Measurements from ENCODE around the gene SLC17A3. TPM values are rescaled to one million over a fixed set of nuclear protein-coding genes. Genes with fewer than 3 reads are reported as not detected.

The SLC17A3 gene
- polyA plus RNA-seq, 4 donors = 0.04 to 0.55 TPM; not detected in 2

DNA sequence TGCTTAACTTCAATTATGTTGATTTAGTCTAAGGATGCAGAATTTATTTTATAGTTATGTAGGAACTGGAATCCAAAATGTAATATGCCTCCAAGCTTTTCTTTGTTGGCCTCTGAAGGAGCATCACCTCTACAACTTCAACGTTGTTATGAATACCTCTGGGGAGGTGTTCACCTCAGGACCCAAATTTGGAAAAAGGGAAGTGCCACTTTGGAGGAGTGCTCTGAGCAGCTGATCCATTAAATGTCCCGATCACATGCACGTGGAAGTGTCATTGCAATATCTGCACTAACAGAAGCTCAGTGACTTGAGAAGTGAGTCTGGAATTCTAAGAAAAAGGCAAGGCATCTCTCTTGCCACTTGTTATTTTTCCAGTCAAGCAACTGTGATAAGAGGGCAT lies 22.2 kb upstream of the SLC17A3 start:
- Histone ChIP-seq H3K27me3 (ENCODE audit: control insufficient read depth in 3 of 3, insufficient read depth in 3 of 3, low read length in 3 of 3) (no peaks in the 10 kb centered on the region), H3K4me1 (ENCODE audit: control insufficient read depth in 3 of 3, insufficient read depth in 2 of 3, low read depth in 1 of 3, low read length in 2 of 3) (peaks cover 0 to 16% (median 0%) of the 10 kb centered on the region in 3 donors), H3K9me3 (ENCODE audit: control insufficient read depth in 2 of 2, insufficient read depth in 1 of 2, low read depth in 1 of 2, low read length in 1 of 2) (no peaks in the 10 kb centered on the region), H3K36me3 (ENCODE audit: control insufficient read depth in 3 of 3, insufficient read depth in 2 of 3, low read depth in 1 of 3, low read length in 3 of 3) (no peaks in the 10 kb centered on the region), H3K27ac (ENCODE audit: low read depth in 1 of 3, low read length in 2 of 3) (no peak overlapping the region), H3K4me3 (ENCODE audit: low read depth in 1 of 3, low read length in 3 of 3) (no peak overlapping the region)
- DNase-seq (no peak), FAIRE-seq (no peak)
- WGBS, 3 donors = 87 to 92% (median 90%) methylated on average over 3 of the region's 3 CpGs

DNA sequence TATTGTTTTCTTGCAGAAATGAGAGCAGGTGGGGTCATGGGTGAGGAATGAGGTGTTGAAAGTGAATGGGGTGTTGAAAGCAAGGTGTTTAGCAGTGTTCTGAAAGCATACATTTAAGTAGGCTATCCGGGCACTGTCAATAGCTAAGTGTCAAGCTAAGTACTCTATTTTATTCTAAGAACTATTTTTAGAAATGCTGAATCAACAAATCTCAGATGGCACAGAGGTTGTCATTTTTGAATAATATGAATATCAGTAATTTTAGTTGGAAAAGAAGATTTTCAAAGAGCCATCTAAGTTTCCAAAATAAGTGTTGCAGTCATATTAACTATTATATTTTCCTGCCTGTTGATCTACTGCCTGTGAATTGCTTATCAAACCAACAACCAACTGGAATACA lies 21.7 kb upstream of the SLC17A3 start:
- DNase-seq (no peak), FAIRE-seq (no peak)
- Histone ChIP-seq H3K9me3 (ENCODE audit: control insufficient read depth in 2 of 2, insufficient read depth in 1 of 2, low read depth in 1 of 2, low read length in 1 of 2) (no peaks in the 10 kb centered on the region), H3K27me3 (ENCODE audit: control insufficient read depth in 3 of 3, insufficient read depth in 3 of 3, low read length in 3 of 3) (no peaks in the 10 kb centered on the region), H3K4me1 (ENCODE audit: control insufficient read depth in 3 of 3, insufficient read depth in 2 of 3, low read depth in 1 of 3, low read length in 2 of 3) (peaks cover 0 to 16% (median 0%) of the 10 kb centered on the region in 3 donors), H3K36me3 (ENCODE audit: control insufficient read depth in 3 of 3, insufficient read depth in 2 of 3, low read depth in 1 of 3, low read length in 3 of 3) (no peaks in the 10 kb centered on the region), H3K27ac (ENCODE audit: low read depth in 1 of 3, low read length in 2 of 3) (no peak overlapping the region), H3K4me3 (ENCODE audit: low read depth in 1 of 3, low read length in 3 of 3) (no peak overlapping the region)
- 83 to 97% (median 96%) methylated on average over 1 of the region's 1 CpG for WGBS, 3 donors

DNA sequence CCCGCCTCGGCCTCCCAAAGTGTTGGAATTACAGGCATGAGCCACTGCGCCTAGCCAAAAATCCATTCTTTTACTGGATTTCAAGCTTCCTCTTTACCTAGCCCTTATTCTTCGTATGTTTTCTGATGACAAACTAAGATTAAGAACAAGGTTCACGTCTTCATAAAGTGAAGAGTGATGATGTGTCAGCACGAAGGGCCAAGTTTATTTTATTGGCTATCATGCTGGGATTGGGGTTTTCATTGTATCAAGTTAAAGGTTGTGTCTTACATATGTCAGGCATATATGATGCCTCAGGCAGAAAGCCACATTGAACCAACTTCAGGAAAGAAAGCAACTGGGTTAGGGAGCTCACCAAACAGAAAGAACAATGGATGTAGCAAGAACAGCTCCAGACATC lies 19.7 kb upstream of the SLC17A3 start:
- H3K27ac ChIP-seq (ENCODE audit: low read depth in 1 of 3, low read length in 2 of 3) = no peak overlapping the region
- H3K4me3 ChIP-seq (ENCODE audit: low read depth in 1 of 3, low read length in 3 of 3) = no peak overlapping the region
- FAIRE-seq = no peak
- 89 to 93% (median 91%) methylated on average over 6 of the region's 6 CpGs for WGBS, 3 donors
- H3K27me3 ChIP-seq (ENCODE audit: control insufficient read depth in 3 of 3, insufficient read depth in 3 of 3, low read length in 3 of 3) = no peaks in the 10 kb centered on the region
- no peak for DNase-seq
- H3K4me1 ChIP-seq (ENCODE audit: control insufficient read depth in 3 of 3, insufficient read depth in 2 of 3, low read depth in 1 of 3, low read length in 2 of 3) = peaks cover 0 to 3% (median 0%) of the 10 kb centered on the region in 3 donors
- no peaks in the 10 kb centered on the region for H3K9me3 ChIP-seq (ENCODE audit: control insufficient read depth in 2 of 2, insufficient read depth in 1 of 2, low read depth in 1 of 2, low read length in 1 of 2)
- H3K36me3 ChIP-seq (ENCODE audit: control insufficient read depth in 3 of 3, insufficient read depth in 2 of 3, low read depth in 1 of 3, low read length in 3 of 3) = no peaks in the 10 kb centered on the region

DNA sequence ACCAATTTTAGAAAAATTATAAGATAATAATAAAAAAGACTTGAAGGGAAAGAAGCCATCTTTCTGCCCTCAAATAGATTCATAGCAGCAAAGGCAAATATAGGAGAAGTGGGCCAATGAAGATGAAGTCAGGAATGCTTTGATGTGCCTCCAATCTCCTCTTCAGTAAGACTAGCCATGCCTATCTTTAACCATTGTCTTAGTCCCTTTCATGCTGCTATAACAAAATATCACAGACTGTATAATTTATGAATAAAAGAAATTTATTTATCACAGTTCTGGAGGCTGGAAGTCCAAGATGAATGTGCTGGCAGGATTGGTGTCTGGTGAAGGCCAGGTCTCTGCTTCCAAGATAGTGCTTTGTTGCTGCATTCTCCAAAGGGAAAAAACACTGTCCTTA lies 18.8 kb upstream of the SLC17A3 start:
- FAIRE-seq (no peak), DNase-seq (no peak)
- no peaks in the 10 kb centered on the region for H3K4me1 ChIP-seq (ENCODE audit: control insufficient read depth in 3 of 3, insufficient read depth in 2 of 3, low read depth in 1 of 3, low read length in 2 of 3)
- no peaks in the 10 kb centered on the region for H3K36me3 ChIP-seq (ENCODE audit: control insufficient read depth in 3 of 3, insufficient read depth in 2 of 3, low read depth in 1 of 3, low read length in 3 of 3)
- H3K27ac ChIP-seq (ENCODE audit: low read depth in 1 of 3, low read length in 2 of 3) = no peak overlapping the region
- no peaks in the 10 kb centered on the region for H3K9me3 ChIP-seq (ENCODE audit: control insufficient read depth in 2 of 2, insufficient read depth in 1 of 2, low read depth in 1 of 2, low read length in 1 of 2)
- H3K27me3 ChIP-seq (ENCODE audit: control insufficient read depth in 3 of 3, insufficient read depth in 3 of 3, low read length in 3 of 3) = no peaks in the 10 kb centered on the region
- H3K4me3 ChIP-seq (ENCODE audit: low read depth in 1 of 3, low read length in 3 of 3) = no peak overlapping the region

DNA sequence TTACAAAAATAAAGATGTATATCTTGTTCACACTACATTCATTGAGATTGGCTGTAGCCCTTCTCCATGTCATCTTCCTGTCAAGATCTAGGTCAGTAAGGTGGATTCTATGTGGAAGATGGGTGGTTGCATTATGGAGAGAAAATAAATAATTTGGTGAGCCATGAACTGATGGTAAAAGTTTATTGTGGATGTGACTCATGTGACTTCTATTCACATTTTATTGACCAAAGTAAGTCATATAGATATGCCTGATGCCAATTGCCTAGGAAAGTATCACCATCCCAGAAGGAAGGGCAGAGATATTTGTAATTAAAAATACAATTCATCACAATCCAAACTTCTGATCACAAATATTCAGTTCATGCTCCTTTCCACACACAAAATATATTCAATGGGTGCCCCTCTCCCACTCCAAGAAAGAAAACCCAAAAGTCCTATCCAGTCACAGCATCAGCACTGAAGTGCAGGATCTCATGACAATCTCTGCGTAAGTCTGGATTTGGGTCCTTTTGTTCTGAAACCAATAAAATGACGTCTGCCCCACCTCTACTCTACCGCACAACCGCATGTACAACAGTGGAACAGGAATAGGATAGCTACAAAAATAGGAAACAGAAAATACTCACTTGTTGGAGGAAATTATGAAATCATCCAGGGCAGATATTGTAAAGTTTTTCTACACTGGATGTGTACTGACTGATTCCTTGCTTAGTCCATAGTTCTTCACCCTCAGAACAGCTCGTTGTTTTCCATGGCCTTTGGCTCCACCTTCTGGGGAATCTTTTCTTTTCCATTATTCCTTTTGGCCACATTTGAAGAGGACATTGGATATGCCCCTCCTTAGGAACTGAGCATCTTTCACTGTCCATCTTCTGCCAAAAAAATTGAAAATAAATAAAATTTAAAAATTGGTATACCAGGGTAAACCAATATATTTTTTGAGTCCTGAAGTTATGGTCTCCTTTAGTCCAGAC lies 16.1 kb upstream of the SLC17A3 start:
- H3K4me1 ChIP-seq (ENCODE audit: control insufficient read depth in 3 of 3, insufficient read depth in 2 of 3, low read depth in 1 of 3, low read length in 2 of 3) = no peaks in the 10 kb centered on the region
- H3K4me3 ChIP-seq (ENCODE audit: low read depth in 1 of 3, low read length in 3 of 3) = no peak overlapping the region
- 60 to 66% (median 62%) methylated on average over 5 of the region's 5 CpGs for WGBS, 3 donors
- no peak overlapping the region for H3K27ac ChIP-seq (ENCODE audit: low read depth in 1 of 3, low read length in 2 of 3)
- H3K9me3 ChIP-seq (ENCODE audit: control insufficient read depth in 2 of 2, insufficient read depth in 1 of 2, low read depth in 1 of 2, low read length in 1 of 2) = no peaks in the 10 kb centered on the region
- DNase-seq = peak; percentile 68 to 77
- no peaks in the 10 kb centered on the region for H3K27me3 ChIP-seq (ENCODE audit: control insufficient read depth in 3 of 3, insufficient read depth in 3 of 3, low read length in 3 of 3)
- H3K36me3 ChIP-seq (ENCODE audit: control insufficient read depth in 3 of 3, insufficient read depth in 2 of 3, low read depth in 1 of 3, low read length in 3 of 3) = no peaks in the 10 kb centered on the region
- no peak for FAIRE-seq

DNA sequence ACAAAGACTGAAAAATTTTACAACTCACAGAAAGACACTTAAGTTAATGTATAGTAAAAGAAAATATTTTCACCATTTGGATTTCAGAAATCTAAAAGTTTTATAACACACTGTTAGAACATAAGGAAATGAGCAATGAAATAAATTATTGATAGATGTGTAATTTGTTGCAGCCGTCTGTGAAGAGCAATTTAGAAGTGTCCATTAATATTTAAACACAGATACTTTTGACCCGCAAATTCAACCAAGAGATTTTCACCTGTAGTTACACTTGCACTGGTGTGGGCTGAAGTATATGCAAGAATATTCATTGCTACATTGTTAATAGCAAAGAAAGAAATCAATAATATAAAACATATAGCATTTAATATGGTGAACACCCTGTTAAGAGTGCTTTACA lies 14.6 kb upstream of the SLC17A3 start:
- H3K36me3 ChIP-seq (ENCODE audit: control insufficient read depth in 3 of 3, insufficient read depth in 2 of 3, low read depth in 1 of 3, low read length in 3 of 3) = no peaks in the 10 kb centered on the region
- H3K27me3 ChIP-seq (ENCODE audit: control insufficient read depth in 3 of 3, insufficient read depth in 3 of 3, low read length in 3 of 3) = no peaks in the 10 kb centered on the region
- DNase-seq (no peak), FAIRE-seq (peak; percentile 26)
- no peaks in the 10 kb centered on the region for H3K4me1 ChIP-seq (ENCODE audit: control insufficient read depth in 3 of 3, insufficient read depth in 2 of 3, low read depth in 1 of 3, low read length in 2 of 3)
- H3K9me3 ChIP-seq (ENCODE audit: control insufficient read depth in 2 of 2, insufficient read depth in 1 of 2, low read depth in 1 of 2, low read length in 1 of 2) = no peaks in the 10 kb centered on the region
- WGBS, 3 donors = 16 to 72% (median 31%) methylated on average over 2 of the region's 2 CpGs
- H3K27ac ChIP-seq (ENCODE audit: low read depth in 1 of 3, low read length in 2 of 3) = no peak overlapping the region
- no peak overlapping the region for H3K4me3 ChIP-seq (ENCODE audit: low read depth in 1 of 3, low read length in 3 of 3)

DNA sequence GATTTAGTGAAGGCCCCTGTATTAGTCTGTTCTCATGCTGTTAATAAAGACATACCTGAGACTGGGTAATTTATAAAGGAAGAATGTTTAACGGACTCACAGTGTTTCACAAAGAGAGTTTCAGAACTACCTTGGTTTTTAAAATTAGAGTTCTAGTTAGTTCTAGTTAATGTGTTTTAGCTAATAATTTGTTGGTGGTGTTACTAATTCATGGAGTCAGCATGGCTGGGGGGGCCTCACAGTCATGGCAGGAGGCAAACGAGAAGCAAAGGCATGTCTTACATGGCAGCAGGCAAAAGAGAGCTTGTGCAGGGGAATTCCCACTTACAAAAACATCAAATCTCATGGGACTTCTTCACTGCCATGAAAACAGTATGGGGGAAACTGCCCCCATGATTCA lies 12.0 kb upstream of the SLC17A3 start:
- Histone ChIP-seq H3K9me3 (ENCODE audit: control insufficient read depth in 2 of 2, insufficient read depth in 1 of 2, low read depth in 1 of 2, low read length in 1 of 2) (no peaks in the 10 kb centered on the region), H3K4me3 (ENCODE audit: low read depth in 1 of 3, low read length in 3 of 3) (no peak overlapping the region), H3K27me3 (ENCODE audit: control insufficient read depth in 3 of 3, insufficient read depth in 3 of 3, low read length in 3 of 3) (no peaks in the 10 kb centered on the region), H3K4me1 (ENCODE audit: control insufficient read depth in 3 of 3, insufficient read depth in 2 of 3, low read depth in 1 of 3, low read length in 2 of 3) (no peaks in the 10 kb centered on the region), H3K36me3 (ENCODE audit: control insufficient read depth in 3 of 3, insufficient read depth in 2 of 3, low read depth in 1 of 3, low read length in 3 of 3) (no peaks in the 10 kb centered on the region), H3K27ac (ENCODE audit: low read depth in 1 of 3, low read length in 2 of 3) (no peak overlapping the region)
- DNase-seq (no peak), FAIRE-seq (no peak)
- WGBS, 3 donors = 87 to 96% (median 88%) methylated on average over 2 of the region's 2 CpGs

DNA sequence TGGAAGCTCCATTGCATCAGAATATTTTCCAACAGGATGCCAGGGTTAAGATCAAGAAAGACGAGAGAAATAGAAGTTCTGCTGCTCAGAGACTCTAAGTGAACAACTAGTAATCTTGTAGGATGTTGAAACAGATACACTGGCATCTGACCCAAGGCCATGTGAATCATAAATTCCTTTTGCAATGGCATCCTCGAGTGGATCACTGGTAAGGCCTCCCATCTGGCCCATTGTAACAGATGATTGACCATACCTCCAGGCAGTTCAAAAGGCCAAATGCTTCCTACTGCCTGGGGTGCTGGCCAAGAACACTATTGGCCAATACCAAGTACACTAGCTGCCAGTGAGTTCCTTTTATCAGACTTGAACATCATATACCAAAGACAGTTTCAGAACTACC lies 9.9 kb upstream of the SLC17A3 start:
- WGBS, 3 donors = 53 to 81% (median 54%) methylated on average over 2 of the region's 2 CpGs
- Histone ChIP-seq H3K4me1 (ENCODE audit: control insufficient read depth in 3 of 3, insufficient read depth in 2 of 3, low read depth in 1 of 3, low read length in 2 of 3) (no peaks in the 10 kb centered on the region), H3K9me3 (ENCODE audit: control insufficient read depth in 2 of 2, insufficient read depth in 1 of 2, low read depth in 1 of 2, low read length in 1 of 2) (peaks cover 0 to 3% of the 10 kb centered on the region in 2 donors), H3K36me3 (ENCODE audit: control insufficient read depth in 3 of 3, insufficient read depth in 2 of 3, low read depth in 1 of 3, low read length in 3 of 3) (no peaks in the 10 kb centered on the region), H3K27ac (ENCODE audit: low read depth in 1 of 3, low read length in 2 of 3) (no peak overlapping the region), H3K27me3 (ENCODE audit: control insufficient read depth in 3 of 3, insufficient read depth in 3 of 3, low read length in 3 of 3) (no peaks in the 10 kb centered on the region), H3K4me3 (ENCODE audit: low read depth in 1 of 3, low read length in 3 of 3) (no peak overlapping the region)
- FAIRE-seq (no peak), DNase-seq (peak in 1 of 2 donors; percentile 52)

Data from small intestine (tissue), 7 donors.